DMS153 treated with DMSO at 0.1 percent for 48 hours (cell line): Measurements from ENCODE around the gene MAN1C1.

Source experiments
- DNase-seq: peaks from one replicate; lab custom pipeline; 2025; ENCODE audit not compliant: unreplicated experiment; lab: John Stamatoyannopoulos, UW

The MAN1C1 gene

DNA sequence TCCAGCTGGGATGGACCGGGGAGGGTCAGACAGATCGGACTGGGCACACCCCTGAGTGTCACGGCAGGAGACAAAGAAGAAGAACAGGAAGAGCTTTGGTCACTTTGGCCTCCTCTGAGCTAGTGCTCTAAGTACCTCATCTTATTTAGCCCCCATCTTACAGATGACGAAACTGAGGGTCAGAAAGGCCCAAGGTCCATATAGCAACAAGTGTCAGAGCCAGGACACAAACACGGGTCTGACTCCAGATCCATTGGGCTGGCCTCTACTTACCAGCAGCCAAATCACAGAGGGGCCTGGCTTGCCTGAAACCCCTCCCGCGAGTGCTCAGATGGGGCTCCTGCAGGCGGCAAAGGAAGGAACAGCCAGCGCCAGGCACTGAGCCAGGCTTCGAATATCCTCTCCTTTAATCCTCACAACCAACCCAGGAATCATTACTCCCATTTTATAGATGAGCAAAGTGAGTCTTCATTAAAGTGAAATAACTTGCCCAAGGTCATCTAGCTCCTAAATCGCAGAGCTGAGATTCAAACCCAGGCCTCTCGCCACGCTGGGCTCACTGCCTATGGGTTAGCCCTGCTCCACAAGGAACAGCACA, 157.7 kb downstream of the MAN1C1 start:
- DNase-seq: no peak

DNA sequence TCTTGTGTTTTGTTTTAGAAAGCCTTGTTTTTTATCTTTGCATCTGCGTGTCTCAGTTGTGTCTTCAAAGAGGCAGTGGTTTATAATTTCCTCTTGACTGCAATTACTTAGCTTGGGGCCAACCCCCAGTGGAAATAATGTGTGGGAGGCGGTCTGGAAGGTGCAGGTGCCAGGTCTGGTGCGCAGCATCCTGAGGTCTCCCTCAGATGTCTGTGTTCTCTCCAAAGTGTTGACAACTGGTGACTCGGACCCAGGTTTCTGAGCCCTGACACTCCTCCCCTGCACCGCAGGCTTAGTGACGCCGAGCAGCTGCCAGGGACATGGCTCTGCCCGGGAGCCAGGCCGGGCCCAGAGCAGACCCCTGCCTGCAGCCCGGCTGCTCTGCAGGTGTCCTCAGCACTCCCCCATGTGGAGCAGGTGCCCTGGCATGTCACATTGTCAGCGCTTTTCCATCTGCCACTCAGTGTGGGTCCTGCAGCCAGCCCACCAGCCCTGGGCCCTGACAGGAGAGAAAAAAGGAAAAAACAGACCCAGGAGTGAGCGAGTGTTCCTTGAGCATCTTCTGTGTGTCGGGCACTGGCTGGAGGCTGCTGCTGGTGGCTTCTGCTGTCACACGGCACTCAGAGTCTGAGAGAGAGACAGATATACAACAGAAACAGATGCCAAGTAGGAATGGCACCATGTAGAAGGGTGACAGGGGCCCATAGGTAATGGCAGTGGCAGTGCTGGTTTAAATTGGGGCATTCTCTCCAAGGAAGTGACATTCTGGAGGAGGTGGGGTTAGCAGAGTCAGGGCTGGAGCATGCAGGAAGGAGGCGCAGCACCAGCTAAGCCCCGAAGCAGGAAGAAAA, 158.6 kb downstream of the MAN1C1 start:
- peak; percentile 29 for DNase-seq

DNA sequence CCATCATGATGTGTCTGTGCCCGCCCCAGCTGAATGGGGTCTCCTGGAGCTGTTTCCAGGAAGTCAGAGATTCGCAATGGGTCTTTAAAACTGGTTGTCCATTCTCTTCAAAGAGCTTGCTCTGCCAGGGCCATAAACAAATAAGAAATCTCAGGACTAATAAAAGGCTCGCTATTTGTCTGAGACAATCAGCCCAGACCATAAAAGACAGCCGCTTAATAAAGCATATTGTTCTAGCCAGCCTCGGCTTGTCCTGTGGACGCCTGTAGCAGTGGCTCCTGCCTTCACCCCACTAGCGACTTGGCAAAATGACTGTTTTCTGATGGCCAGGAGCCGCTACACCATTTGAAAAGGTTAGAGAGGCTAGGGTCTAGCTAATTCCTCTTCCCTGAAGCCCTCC, 162.8 kb downstream of the MAN1C1 start:
- DNase-seq: no peak

DNA sequence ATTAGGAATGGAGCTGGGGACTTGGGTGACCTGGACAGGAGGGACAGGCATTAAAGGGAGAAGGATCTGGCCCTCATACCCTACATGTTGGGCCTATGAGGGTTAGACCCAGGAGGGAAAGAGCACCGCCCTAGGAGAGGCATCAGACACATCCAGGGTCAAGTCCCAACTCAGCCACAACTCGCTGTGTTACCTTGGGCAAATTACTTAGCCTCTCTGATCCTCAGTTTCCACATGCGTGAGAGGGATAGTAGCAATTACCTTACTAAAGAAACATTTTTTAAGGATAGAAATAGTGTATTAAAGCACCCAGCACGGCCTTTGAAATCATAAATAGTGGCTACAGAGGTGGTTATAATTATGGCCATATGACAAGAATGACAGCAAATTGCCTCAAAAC, 163.3 kb downstream of the MAN1C1 start:
- no peak for DNase-seq

DNA sequence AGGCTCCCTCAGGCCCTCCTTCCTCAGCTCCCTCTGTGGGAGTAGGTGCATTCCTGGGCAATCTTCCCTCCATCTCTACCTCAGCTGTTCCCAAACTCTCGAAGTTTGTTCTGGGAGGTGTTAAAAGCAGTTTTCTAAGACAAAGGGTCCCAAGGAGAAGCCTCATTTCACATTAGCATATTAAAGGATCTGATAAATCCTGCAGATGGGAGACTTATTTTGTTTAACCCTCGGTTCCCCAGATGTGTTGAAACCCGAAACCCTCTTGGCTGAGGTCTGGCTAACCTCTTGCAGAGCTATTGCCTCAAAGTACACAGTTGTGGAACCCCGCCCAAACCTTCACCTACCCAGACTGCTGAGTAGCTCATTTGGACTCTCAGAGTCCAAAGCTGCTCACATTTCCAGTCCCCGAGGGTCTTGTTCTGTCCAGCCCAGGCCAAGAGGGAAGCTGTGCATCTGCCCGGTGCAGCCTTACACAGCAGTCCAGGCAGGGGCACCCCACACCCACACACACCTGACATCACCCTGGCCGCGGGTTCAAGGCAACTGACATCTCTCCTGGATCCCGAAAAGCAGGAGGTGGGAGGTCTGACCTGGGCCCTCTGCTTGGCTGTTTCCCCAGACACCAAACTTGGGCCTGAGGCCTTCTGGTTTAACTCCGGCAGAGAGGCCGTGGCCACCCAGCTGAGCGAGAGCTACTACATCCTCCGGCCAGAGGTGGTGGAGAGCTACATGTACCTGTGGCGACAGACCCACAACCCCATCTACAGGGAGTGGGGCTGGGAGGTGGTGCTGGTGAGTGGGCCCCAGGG, 163.9 kb downstream of the MAN1C1 start:
- peak; percentile 41 for DNase-seq

DNA sequence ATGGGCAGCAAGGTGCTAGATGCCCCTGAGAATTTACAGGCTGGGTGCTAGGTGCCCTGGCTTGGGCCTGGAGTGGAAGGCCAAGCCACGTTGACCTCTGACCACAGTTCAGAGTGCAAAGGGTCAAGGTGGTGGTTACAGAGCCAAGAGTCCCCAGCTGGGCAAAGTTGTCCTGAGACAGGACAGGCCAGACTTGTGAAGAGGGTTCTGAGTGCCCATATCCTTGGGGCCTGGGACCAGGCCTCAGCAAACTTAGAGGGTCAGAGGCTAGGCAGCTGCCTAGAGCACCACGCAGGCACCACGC, 164.5 kb downstream of the MAN1C1 start:
- no peak for DNase-seq

DNA sequence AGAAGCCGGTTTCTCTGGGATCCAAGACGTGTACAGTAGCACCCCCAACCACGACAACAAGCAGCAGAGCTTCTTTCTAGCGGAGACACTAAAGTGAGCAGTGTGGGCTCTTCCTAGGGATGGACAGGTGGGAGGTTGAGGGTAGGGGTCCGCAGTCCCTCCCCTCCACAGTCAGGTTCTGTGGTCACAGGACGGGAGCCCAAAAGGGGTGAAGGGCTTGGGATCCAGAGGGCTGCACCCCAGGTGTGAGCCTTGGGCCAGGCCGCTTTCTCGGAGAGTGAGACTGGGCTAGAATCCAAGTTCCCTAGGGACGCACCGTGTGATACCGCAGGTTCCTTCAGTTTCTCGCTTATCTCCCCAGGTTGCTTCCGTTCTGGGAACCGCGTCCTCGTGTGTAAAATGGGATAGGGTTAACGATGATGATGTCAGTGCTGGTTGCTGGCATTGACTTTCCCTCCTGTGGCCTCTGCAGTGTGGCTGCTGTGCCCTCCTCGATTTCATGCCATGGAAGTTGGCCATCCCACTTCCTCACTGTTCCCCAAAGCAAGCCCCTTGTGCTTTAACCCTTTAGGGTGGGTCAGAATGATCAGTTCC, 166.1 kb downstream of the MAN1C1 start:
- no peak for DNase-seq

DNA sequence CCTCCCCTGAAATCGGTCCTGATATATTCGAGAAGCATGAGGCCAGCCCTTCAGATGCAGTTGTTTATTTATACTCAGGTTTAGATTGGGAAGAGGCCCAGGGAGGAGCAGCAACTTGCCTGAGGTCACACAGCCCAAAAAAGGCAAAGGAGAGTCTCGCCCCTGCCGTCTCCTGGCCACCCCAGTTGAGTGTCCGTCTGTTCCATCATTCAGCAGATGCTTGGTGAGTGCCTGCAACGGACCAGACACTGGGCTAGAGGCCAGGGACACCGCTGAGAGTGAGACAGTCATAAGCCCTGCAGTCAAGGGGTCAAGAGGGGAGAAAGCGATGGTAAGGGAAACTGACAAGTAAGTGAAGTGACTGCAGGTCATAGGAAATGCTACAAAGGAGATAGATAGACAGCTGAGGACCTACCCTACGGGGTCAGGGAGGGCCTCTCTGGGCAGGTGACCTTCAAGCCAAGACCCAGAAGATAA, 168.0 kb downstream of the MAN1C1 start:
- DNase-seq: no peak

DNA sequence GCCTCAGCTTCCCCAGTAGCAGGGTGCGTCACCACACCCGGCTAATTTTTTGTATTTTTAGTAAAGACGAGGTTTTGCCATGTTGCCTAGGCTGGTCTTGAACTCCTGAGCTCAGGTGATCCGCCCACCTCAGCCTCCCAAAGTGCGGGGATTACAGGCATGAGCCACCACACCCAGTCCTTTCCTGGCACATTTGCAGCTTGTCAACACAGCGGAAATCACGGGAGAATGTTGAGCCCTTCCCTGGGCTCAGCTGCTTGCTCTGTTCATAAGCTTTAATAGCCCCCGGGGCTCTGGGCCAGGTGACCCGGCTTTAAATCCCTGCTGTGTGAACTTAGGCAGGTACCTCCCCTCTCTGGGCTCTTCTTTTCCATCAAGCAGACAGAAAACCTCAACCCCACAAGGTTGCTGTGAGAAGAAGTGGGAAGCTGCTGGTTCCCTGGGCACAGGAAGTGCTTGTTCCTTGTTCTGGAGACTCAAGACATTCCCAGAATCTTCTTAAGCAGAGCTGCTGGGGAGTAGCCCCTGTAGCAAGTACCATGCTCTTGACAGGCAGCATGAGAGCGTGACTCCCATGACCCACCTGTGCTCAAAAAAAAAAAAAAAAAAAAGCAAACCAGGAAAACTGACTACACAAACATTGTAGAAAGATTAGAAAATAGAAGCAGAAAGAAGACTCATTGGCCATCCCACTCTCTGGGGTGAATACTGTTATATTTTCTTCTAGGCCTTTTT, 168.9 kb downstream of the MAN1C1 start:
- DNase-seq: no peak

DNA sequence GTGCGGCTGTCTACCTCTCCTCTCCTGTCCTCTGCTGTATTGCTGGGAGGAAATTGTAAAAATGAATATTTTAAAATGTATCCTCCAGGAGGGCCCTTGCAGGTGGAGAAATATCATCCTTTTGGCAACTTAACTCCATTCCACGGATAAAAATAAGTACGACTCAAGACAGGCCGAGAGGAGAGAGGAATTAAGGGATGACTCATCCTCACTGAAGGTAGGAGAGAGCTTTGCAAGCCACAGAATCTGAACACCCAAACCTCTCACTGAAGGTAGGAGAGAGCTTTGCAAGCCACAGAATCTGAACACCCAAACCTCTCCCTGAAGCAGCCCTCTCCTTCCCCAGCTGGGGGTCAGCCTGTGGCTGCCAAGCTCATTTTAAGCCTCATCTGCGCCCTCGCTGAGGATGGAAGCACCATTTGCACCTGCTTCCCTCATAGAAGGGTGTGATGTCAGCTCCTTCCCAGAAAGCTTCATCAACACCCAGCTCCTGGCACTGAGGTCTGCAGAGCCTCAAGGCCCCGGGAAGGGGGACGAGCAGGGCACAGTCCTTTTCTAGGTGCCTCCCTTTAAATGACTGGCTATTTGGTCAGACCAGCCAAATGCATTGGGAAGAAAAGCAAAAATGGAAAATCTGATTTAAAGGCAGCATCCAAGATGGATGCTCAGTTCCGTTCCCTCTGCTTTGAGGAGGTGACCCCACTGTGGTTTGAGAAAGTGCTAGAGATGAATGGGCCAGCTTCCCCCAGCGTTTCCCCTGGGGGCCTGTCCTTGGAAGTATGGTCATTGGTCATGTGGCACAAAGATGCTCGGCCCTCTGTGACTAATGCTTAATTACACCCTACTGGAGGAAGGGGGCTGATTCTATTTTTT, 170.5 kb downstream of the MAN1C1 start:
- no peak for DNase-seq

DNA sequence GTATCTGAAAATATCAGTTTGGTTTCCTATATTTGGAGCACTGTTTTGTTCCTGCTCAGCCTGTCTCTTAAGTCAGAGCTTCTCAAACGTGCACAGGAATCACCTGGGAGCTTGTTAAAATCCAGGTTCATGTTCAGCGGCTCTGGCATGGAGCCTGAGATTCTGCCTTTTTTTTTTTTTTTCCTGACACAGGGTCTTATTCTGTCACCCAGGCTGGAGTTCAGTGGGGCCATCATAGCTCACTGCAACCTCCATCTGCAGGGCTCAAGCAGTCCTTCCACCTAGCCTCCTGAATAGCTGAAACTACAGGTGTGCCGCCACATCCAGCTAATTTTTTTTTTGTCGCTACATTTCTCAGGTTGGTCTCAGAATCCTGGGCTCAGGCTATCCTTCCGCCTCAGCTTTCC, 171.2 kb downstream of the MAN1C1 start:
- DNase-seq: no peak

DNA sequence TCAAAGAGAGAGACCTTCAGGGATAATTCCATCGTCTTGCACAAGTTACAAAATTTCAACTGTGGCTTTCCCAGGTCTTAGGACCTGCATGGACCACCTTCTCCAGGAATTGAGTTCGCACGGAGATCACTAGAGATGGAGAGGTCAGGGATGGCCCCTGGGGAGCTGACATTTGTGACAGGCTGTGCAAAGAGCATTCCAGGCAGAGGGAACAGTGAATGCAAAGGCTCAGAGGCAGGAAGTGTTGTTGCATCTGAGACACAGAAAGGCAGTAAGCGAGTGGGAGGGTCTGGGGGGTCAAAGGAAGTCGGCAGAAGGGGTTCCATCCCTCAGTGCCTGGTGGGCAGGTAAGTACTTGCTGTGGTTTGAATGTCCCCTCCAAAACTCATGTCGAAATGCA, 173.9 kb downstream of the MAN1C1 start:
- DNase-seq: no peak

DNA sequence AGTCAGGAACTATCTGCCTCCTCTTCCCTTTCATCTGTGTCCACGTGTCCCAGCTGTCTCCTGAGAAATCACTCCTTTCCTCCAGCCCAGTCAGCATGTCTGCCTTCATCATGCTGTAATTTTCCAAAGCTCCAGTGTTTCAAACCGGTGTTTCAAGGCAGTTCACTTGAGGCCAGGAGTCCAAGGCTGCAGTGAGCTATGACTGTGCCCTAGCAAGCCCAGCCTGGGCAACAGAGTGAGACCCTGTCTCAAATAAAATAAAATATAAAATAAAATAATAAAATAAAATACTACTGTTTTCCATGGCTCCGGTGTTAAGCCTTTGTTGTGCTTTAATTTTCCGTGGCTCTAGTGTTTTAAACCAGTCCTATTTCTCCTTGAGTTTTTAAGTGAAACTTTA, 175.5 kb downstream of the MAN1C1 start:
- DNase-seq: no peak

DNA sequence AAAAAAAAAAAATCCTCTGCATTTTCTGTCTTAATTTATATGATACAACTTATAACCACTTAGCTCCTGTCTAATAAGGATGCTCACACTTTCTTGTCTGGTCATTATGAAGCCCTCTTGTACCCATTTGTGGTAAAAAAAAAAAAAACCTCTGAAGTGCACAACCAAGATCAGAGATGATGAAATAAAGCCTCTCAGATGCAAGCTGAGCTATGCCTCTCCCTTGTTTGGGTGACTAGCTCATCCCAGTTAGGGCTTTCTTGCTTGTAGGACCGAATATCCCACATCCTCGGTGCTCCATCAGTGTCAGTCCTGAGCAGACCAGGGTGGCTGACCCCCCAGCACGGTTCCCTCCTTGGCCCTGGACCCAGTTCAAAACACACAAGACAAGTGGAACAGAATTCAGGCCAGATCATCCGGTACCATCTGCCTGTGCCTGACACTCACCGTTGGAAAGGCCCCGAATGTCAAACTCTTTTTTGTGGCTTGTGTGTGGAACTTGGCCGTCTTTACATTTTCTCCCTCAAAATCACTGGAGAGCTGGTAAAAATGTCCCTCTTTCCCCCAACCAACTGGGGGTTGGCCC, 177.1 kb downstream of the MAN1C1 start:
- no peak for DNase-seq

DNA sequence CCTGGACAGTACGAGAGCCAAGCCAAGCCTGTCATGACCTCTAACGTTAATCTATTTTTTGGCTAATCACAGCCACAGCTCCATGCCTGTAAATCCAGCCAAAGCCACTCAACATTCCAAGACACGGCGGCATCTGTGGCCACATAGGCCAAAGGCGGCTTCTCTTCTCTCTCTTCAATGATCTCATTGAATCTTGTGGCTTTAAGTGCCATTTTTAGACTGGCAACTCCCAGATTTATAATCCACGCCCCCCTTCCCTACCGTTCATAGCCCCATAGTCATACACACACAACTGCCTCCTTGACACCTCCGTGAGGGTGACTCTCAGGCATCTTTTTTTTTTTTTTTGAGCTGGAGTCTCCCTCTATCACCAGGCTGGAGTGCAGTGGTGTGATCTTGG, 177.7 kb downstream of the MAN1C1 start:
- no peak for DNase-seq

DNA sequence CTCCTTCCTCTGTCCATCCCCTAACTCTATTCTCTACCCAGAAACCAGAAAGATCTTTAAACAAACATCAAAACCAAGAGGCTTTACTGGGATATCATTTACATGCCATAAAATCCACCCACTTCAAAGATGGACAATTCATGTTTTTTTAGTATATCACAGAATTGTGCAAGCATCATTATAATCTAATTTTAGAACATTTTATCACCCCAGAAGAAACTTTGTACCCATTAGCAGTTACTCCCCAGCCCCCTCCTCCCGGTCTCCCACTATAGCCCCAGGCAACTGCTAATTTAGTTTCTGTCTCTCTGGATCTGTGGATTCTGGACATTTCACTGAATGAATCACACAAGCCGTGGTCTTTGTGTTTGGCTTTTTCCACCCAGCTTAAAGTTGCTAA, 178.6 kb downstream of the MAN1C1 start:
- no peak for DNase-seq

DNA sequence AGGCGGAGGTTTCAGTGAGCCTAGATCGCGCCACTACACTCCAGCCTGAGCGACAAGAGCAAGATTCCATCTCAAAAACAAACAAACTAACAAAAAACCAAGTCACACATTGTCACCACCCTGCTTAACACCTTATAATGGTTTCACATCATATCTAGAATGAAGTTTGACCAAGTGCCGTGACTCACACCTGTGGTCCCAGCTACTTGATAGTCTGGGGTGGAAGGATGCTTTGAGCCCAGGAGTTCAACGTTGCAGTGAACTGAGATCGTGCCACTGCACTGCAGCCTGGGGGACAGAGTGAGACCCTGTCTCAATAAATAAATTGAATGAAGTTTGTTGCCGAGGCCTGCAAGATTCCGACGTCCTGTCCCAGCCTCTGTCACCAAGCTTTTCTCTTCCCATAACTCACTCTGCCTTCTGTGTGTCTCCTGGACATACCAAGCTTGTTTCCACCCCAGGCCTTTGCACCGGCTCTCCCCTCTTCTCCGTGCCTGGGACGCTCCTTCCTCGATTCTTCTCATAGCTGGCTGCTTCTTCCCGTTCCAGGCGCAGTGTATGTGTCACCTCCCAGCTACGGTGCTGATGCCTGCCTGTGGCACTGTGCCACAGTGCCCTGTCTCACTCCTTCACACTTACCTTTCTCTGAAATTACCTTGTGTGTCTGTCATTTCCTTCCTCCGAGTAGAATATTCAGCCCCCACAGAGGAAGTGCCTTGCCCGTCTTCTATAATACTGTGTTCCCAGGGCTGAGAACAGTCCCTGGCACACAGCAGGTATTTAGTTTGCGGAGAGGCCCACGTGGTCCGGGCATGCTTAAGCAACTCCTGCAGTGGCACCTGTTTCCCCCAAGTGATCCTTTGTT, 179.6 kb downstream of the MAN1C1 start:
- DNase-seq: no peak

DNA sequence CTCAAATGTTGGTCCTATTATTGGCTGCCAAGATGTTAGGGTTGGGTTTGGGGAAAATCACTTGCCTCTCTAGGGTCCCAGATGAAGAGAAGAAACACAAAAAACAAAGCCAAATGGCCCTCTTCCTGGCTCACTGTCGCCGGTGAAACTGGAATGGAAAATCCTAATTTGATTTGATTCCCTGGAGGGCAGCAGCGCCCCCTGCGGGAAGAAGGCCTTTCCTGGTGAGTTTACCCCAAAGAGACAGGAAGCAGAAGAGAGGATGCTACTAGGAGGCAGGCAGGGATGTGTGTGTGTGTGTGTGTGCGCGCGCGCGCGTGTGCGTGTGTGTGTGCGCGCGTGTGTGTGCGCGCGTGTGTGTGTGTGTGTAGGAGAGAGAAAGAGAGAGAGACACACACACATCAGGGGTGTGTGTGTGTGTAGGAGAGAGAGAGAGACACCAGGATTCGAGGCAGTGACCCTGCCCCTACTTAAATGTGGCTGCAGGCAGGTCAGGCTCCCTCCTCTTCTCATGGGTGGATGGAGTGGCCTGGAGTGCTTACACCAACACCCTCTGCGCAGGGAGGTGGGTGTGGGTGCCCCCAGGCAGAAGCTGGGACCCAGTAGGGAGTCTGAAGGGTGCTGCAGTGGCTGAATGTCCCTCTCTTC, 180.3 kb downstream of the MAN1C1 start:
- peak; percentile 97 for DNase-seq
